Heart left ventricle (tissue), 16 donors: ENCODE data around the gene MYO5B. TPM values are rescaled to one million over a fixed set of nuclear protein-coding genes. Genes with fewer than 3 reads are reported as not detected.

ENCODE experiments used
- ATAC-seq, 4 donors: fragments of 200-7000 bp; cut with Tn5 transposase; one replicate each; pipeline ENCODE4 v1.9.1; 2020 to 2022; ENCODE audit warnings: moderate library complexity in 4 of 4, mild to moderate bottlenecking in 3 of 4, moderate number of reproducible peaks in 1 of 4
- DNase-seq, 5 donors: peaks; one replicate each; pipeline ENCODE4 v3.0.0-alpha.2; 2020
- H3K27ac ChIP-seq, 12 donors: fragments of 200-600 bp; sonication (generic) in 4 of 12; one replicate each; pipeline versions ENCODE4 v1.5.0 to v1.8.0; 2016 to 2022; ENCODE audit warnings: mild to moderate bottlenecking in 2 of 12
- H3K27me3 ChIP-seq, 9 donors: fragments of 200-600 bp; sonication (generic) in 2 of 9; one replicate each; pipeline versions ENCODE4 v1.5.1 to v1.8.0; 2016 to 2022; ENCODE audit warnings: mild to moderate bottlenecking in 3 of 9
- H3K36me3 ChIP-seq, 9 donors: fragments of 200-600 bp; sonication (generic) in 2 of 9; one replicate each; pipeline versions ENCODE4 v1.5.0 to v1.8.0; 2018 to 2022; ENCODE audit warnings: mild to moderate bottlenecking in 2 of 9
- H3K4me1 ChIP-seq, 12 donors: fragments of 200-600 bp; sonication (generic) in 4 of 12; one replicate each; pipeline versions ENCODE4 v1.5.0 to v1.8.0; 2016 to 2022; ENCODE audit warnings: mild to moderate bottlenecking in 3 of 12
- H3K4me3 ChIP-seq, 12 donors: fragments of 200-600 bp; sonication (generic) in 4 of 12; one replicate each; pipeline versions ENCODE4 v1.5.0 to v1.8.0; 2017 to 2022; ENCODE audit warnings: mild to moderate bottlenecking in 9 of 12, moderate library complexity in 4 of 12
- H3K9me3 ChIP-seq, 12 donors: fragments of 200-600 bp; sonication (generic) in 4 of 12; one replicate each; pipeline versions ENCODE4 v1.5.0 to v1.8.0; 2016 to 2022; ENCODE audit warnings: mild to moderate bottlenecking in 1 of 12
- POLR2A ChIP-seq, 2 donors: fragments of 450-650 bp; IDR thresholded peaks; one replicate each; pipeline ENCODE4 v1.6.1; 2017; ENCODE audit warnings: antibody characterized with exemption in 2 of 2, mild to moderate bottlenecking in 2 of 2, moderate library complexity in 2 of 2
- WGBS, 4 donors: extraction: QIAGEN DNeasy Blood & Tissue Kit in 2 of 4; methylation state at CpG; one replicate each; pipeline versions ENCODE4 v1.1.5 to v1.1.7; 2013 to 2018; 5-methylcytosine and 5-hydroxymethylcytosine counted together
- intact Hi-C, 10 donors: fragments of 100-400 bp; cut with DNase I; formaldehyde crosslinking; loops; one replicate each; pipeline versions ENCODE4 v1.11.1 to v1.14.2; 2022
- polyA plus RNA-seq, 2 donors: library from polyadenylated mRNA; stranded (reverse); fragments of 200-250 nt; gene quantifications; one replicate each; pipeline ENCODE4 v1.2.3, GENCODE V29; 2013
- total RNA-seq, 9 donors: library from RNA; depleted of rRNA in 2 of 9; stranded (reverse); fragments of >200 nt in 2 of 9; fragmentation: NEBNext Ultra II Directional in 3 of 9; extraction: Animal tissue kit (Norgen Biotek cat#: 25700) in 3 of 9; gene quantifications; one replicate each; pipeline versions ENCODE4 v1.1.0 to v1.2.4, GENCODE V29; 2016 to 2023
- TF ChIP-seq, protein P1 (sequence below), 12 donors: fragments of 200-600 bp; sonication (generic) in 4 of 12; IDR thresholded peaks; one replicate each; pipeline versions ENCODE4 v1.5.0 to v1.8.0; 2018 to 2022; ENCODE audit warnings: antibody characterized with exemption in 12 of 12, mild to moderate bottlenecking in 5 of 12
- donor health status: ischemic (EF 13 %, LVEDD 7.1; RV severe dilation, severe dysfunction).
- donor health status: healthy with polysubstance abuse.
- donor health status: DM: no; HTN: yes; CAD: no.
- donor health status: DM: no; HTN: no; CAD: no.
- donor health status: ischemic (EF 25% LVEDD 6.9; RV normal size, moderate dysfunction).
- donor health status: ischemic (EF 25% LVEDD 5.7; RV mildly dilated, moderate dysfunction).
- donor health status: healthy.
- donor health status: DM: yes; HTN: yes; CAD: no.
- donor health status: ischemic (EF 35%, LVEDD 5.7; RV mildly dilated, moderate dysfunction).
- donor health status: nonischemic (EF 11% LVEDD 7.7; RV severe dilation, severe dysfunction).
- donor health status: DM: yes; HTN: yes; CAD: no.
- donor health status: PGD.
- donor health status: ischemic (EF 29% LVEDD 5.4; RV normal size, mild dysfunction).
- donor health status: nonischemic (EF 23%, LVEDD 6.1; RV moderate dilation, normal function).

MYO5B gene
- total and polyA plus RNA-seq, 11 donors, result 0.51 to 5.9 (median 1.4) TPM

DNA sequence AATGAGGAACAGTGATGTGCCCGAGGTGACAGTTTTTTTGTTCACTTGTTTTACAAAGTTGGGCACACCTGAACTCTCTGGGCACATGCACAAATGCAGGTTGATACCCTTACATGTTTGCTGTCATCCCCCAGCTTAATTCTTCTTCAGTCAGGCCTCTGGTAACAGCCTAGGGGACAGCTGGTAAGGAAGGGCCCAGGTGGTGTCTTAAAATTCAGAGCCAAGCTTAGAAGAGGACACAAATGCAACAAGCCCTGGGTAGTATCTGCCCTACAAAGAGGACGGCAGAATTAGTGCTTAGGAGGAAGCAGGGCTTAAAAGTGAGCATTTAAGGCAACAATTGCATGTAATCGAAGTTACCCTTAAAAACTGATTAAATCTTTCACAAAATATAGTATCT, 209.7 kb downstream of the MYO5B start:
- Histone ChIP-seq H3K36me3 (no peaks in the 10 kb centered on the region), H3K4me3 (no peak overlapping the region), H3K4me1 (peaks cover 0 to 19% (median 7%) of the 10 kb centered on the region in 12 donors), H3K27ac (no peak overlapping the region), H3K27me3 (peaks cover 0 to 2% (median 0%) of the 10 kb centered on the region in 9 donors), H3K9me3 (no peaks in the 10 kb centered on the region)
- 70 to 82% (median 74%) methylated on average over 3 of the region's 3 CpGs for WGBS, 4 donors
- DNase-seq (no peak), ATAC-seq (no peak)
- intact Hi-C loops, result no loop called here
- TF ChIP-seq POLR2A (IDR thresholded peaks at IDR 0.05), result no peak
- TF ChIP-seq, protein P1, sequence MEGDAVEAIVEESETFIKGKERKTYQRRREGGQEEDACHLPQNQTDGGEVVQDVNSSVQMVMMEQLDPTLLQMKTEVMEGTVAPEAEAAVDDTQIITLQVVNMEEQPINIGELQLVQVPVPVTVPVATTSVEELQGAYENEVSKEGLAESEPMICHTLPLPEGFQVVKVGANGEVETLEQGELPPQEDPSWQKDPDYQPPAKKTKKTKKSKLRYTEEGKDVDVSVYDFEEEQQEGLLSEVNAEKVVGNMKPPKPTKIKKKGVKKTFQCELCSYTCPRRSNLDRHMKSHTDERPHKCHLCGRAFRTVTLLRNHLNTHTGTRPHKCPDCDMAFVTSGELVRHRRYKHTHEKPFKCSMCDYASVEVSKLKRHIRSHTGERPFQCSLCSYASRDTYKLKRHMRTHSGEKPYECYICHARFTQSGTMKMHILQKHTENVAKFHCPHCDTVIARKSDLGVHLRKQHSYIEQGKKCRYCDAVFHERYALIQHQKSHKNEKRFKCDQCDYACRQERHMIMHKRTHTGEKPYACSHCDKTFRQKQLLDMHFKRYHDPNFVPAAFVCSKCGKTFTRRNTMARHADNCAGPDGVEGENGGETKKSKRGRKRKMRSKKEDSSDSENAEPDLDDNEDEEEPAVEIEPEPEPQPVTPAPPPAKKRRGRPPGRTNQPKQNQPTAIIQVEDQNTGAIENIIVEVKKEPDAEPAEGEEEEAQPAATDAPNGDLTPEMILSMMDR (IDR thresholded peaks at IDR 0.05), result no peak

DNA sequence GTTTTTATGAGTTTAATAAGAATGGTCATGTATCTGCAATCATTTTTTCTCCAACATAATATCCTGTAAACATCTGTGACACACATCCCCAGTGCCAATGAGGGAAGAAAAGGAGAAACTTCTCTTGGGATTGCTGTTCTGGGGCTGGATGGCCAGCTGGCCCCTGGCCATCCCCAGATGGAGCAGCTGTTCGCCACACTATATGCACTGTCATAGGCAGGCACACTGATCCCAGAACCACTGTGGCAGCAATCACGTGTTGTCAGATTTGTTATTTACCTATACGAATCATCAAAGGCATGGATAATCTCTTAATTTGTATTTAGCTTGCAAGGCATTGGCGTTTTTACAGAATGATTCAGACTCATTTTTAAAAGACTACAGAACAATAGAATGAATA, 214.1 kb downstream of the MYO5B start:
- peaks cover 0 to 2% (median 0%) of the 10 kb centered on the region in 9 donors for H3K27me3 ChIP-seq
- no peak for DNase-seq
- 59 to 67% (median 64%) methylated on average over 4 of the region's 4 CpGs for whole genome bisulfite sequencing, 4 donors
- H3K4me1 ChIP-seq, result peaks cover 0 to 9% (median 0%) of the 10 kb centered on the region in 12 donors
- no peak overlapping the region for H3K4me3 ChIP-seq
- ATAC-seq, result no peak
- TF ChIP-seq POLR2A (IDR thresholded peaks at IDR 0.05), result no peak
- TF ChIP-seq, protein P1 (IDR thresholded peaks at IDR 0.05), result no peak
- no peaks in the 10 kb centered on the region for H3K9me3 ChIP-seq
- no peaks in the 10 kb centered on the region for H3K36me3 ChIP-seq
- H3K27ac ChIP-seq, result no peak overlapping the region
- intact Hi-C loops, result no loop called here

DNA sequence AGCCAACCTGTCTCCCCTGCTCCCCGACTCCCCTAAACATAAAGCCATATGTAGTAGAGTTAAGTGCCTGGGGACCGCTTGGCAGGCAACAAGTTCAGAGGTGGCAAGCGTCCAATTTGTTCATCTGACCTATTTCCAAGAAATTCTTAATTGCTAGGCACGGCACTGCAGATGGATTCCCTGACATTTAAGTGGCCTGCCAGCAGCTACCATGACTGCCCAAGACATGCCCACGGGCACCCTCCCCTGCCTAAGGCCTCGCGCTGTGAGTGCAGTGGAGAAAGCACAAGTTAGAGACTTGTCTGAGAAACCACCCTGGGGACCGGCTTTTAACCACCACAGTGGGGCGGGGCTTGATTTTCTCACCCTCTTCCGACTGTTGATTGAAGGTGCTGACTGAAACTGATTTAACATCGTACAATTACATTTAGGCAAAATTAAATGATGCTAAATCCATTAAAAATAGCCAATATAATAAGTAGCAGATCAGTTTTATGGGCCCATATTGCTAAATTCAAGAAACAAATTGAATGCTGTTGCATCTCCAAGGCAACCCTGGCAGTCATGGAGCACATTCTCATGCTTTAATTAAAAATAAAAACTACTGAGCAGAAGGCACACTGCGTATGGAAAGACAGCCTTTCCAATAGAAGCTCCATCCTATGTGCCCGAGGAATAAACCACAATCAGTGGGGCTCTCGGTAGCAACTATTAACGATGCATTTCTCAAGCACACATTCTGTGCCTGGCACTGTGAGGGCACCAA, 218.0 kb downstream of the MYO5B start:
- no peaks in the 10 kb centered on the region for H3K27me3 ChIP-seq
- H3K36me3 ChIP-seq, result no peaks in the 10 kb centered on the region
- H3K27ac ChIP-seq, result no peak overlapping the region
- H3K4me1 ChIP-seq, result peaks cover 0 to 14% (median 0%) of the 10 kb centered on the region in 12 donors
- H3K9me3 ChIP-seq, result no peaks in the 10 kb centered on the region
- TF ChIP-seq, protein P1 (IDR thresholded peaks at IDR 0.05), result no peak
- no peak for TF ChIP-seq POLR2A (IDR thresholded peaks at IDR 0.05)
- no peak overlapping the region for H3K4me3 ChIP-seq
- DNase-seq (no peak), ATAC-seq (no peak)
- WGBS, 4 donors, result 67 to 70% (median 68%) methylated on average over 15 of the region's 15 CpGs
- intact Hi-C loops, result no loop called here

DNA sequence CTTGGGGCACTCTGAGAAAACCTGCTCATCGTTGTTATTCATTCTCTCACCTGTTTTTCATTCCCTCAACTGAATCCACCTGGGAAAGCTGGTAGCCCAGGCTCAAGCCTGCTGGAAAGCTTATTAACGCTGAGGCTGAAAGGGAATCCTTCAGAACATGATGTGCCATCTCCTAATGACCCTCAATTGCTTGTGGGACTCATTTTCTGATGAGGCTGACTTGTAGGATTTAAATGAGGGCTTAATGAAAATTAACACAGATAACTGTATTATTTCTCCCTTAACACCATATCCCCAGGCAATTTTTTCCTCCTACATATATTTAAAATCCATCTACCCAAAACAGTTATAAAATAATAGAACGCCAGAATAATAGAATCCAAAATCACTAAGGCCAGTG, 218.9 kb downstream of the MYO5B start:
- no peak for TF ChIP-seq POLR2A (IDR thresholded peaks at IDR 0.05)
- TF ChIP-seq, protein P1 (IDR thresholded peaks at IDR 0.05), result no peak
- no peaks in the 10 kb centered on the region for H3K27me3 ChIP-seq
- no peak overlapping the region for H3K4me3 ChIP-seq
- intact Hi-C loops, result no loop called here
- ATAC-seq (no peak), DNase-seq (no peak)
- 81 to 82% (median 82%) methylated on average over 3 of the region's 3 CpGs for WGBS, 4 donors
- H3K9me3 ChIP-seq, result no peaks in the 10 kb centered on the region
- H3K27ac ChIP-seq, result no peak overlapping the region
- H3K36me3 ChIP-seq, result no peaks in the 10 kb centered on the region
- H3K4me1 ChIP-seq, result peaks cover 0 to 14% (median 0%) of the 10 kb centered on the region in 12 donors
